NK-92 (cell line): ENCODE measurements around the gene UPF3A.
"Not testable (repeated sequence)": the region's sequence is repeated elsewhere in the genome, so short reads cannot be mapped to it uniquely, and the experiment has no call there.

Experiments
- DNase-seq: peaks from one replicate; lab custom pipeline; 2025; ENCODE audit not compliant: unreplicated experiment; lab: John Stamatoyannopoulos, UW

Gene UPF3A

DNA sequence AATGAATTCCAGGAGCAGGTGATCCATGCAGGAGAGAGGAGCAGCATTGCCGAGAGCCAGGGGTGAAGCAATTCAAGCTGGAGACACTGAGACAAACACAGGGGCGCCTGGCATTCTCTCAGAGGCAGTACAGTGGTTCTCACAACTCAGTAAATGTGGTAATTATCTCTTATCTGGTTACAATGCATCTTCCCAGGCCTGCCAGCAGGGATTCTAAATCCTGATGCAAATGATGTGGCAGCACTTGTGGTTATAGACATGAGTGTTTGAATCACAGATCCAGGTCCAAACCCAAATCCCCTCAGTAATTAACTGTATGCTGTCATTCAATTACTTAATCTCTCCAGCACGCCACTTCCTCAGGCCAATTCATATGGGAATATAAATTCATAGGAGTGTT lies 52.5 kb downstream of the UPF3A start:
- DNase-seq = not testable (repeated sequence)

DNA sequence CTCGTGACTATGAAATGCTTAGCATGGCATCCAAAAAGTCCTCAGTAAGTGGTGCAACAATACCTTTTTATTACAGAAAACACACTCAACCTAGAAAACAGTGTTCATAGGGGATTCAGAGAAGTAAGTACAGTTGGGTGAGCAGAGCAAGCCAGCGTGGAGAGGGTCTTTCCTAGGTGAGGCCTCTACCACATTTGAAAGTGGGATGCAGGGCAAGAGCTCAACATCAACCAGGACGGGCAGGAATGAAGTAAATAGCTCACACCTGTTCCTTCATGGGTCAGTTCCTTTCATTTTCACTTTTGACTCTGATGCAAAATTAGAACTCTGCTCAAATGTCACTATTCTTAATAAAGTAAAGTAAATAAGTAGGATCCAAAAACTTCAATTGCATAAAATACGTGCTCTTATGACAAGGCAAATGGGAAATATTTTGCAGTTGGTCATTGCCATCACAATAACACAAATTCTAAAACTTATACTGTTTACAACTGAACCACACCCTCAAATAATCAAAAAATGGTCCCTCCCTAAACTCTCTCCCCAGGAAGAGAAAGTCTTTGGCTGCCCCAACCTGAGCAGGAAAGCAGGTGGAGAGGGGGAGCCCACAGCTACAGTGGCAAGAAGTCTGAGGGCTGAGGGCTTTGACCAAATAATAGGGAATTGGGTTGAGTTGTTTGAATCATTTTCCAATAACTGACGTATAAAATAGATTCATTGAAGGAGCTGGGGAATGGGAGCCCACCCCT lies 53.1 kb downstream of the UPF3A start:
- DNase-seq = no peak

DNA sequence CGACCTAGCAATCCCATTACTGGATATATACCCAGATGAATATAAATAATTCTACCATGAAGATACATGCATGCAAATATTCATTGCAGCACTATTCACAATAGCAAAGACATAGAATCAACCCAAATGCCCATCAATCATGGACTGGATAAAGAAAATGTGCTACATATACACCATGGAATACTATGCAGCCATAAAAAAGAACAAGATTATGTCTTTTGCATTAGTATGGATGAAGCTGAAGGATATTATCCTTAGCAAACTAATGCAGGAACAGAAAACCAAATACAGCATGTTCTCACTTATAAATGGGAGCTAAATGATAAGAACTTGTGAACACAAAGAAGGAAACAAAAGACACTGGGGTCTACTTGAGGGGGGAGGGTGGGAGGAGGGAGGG lies 55.1 kb downstream of the UPF3A start:
- DNase-seq = not testable (repeated sequence)

DNA sequence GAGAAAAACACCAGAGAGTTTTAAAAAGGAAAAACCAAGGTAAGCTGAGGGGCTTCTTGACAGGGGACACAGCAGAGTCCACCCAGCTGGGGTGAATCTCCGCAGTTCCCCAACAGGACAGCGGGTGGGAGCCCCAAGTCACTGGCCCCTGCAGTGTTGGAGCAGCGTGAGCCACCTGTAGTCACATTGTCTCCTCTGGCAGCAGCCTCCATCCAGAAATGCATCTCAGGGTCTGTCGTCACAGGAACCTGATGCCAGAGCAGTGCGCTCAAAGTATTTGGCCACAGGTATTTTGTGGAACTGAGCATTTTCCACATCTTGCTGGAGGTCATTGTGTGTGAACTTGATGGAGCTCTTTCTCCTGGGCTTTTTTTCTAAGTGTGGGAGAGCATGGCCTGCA lies 57.6 kb downstream of the UPF3A start:
- no peak for DNase-seq

DNA sequence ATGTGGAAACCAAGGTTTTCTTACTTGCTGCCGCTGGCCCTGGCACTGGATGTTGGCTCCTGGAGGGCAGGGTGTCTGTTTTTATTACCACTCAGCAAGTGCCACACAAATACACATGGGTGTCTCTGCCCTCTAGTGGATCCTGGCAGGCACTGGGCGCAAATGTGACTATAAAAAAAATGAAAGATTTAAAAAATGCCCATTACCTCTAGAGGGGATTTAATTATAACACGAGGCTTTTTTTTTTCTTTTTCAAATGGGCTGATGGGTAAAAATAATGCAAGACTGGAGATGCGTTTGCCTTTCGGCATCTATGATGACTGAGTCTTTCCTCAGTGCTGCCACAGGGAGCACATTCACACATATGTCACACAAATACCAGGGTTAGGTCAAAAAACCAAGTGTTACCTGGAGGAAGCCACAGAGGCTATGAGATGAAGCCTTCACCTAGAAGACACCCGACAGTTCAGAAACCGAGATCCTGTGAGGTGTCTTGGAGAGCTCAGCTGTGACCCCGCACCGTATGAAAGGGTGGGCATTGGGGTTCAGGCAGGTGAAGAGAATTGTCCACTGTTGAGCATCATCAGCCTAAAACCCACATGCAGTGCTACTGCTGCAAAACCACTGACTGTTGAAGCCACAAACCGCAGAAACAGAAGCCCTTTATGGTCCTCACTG lies 58.6 kb downstream of the UPF3A start:
- no peak for DNase-seq

DNA sequence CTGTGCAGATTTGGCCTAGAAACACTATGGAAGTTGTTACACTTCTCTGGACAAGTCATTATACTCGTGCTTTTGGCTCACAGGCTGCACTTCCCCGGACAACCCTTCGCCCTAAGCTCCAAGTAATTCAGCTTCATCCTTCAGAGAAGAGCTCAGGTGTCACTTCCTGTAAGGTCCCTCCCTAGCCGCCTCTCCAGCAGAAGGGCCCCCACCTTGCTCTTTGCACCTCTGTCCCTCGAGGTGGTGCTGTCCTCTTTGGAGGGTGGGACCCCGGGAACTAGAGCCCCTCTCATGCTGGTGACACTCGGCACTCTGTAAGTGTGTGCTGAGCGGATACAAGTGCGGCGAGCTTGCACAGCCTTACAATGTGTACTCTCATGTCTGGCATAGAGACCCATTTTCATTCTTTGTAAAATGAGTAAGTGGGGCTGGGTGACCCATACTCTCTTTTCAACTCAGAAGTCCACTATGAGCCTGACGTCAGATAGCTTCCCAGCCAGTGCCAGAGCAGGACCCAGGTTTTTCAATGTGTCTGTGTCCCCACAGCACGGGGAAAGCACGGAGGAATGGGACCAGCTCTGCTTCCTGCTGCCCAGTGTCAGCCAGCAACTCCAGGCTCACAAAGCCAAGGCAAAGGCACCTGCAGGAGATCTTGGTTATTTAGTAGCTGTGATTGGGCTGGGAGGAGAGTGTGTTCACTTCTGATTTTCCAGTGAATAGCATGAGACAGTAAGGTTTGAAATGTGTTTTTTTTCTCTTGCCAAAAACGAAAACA lies 59.8 kb downstream of the UPF3A start:
- DNase-seq = no peak

DNA sequence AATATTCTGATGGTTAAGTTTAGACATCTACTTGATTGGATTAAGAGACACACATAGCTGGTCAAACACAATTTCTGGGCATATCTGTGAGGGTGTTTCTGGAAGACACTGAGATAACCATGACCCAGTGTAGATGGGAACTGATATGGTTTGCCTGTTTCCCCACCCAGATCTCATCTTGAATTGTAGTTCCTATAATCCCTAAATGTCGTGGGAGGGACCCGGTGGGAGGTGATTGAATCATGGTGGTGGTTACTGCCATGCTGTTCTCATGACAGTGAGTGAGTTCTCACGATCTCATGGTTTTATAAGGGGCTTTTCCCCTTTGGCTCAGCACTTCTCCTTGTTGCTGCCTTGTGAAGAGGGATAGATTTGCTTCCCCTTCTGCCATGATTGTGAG lies 65.9 kb downstream of the UPF3A start:
- DNase-seq = not testable (repeated sequence)

DNA sequence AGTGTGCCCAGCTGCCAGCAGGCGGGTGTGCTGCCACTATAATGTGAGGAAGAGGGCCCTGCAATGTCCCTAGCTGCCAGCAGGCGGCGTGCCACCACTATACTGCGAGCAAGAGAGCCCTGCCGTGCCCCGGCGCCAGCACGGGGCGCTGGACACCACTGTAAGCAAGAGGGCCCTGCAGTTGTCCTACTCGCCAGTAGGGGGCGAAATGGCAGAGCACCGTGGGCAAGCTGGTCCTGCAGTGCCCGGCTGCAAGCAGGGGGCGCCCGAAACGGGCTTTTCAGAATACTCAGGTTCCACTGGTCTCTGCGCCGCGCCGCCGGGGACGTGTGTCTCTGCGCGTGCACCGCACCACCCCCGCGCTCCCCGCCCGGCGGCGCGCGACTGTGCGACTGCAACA lies 71.4 kb downstream of the UPF3A start:
- DNase-seq = not testable (repeated sequence)

DNA sequence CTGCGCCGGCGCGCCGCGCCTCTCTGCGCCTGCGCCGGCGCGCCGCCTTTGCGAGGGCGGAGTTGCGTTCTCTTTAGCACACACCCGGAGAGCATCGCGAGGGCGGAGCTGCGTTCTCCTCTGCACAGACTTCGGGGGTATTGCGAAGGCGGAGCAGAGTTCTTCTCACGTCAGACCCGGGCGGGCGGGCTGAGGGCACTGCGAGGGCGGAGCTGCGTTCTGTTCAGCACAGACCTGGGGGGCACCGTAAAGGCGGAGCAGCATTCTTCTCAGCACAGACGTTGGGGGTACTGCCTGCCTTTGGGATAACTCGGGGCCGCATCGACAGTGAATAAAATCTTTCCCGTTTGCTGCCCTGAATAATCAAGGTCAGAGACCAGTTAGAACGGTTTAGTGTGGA lies 72.0 kb downstream of the UPF3A start:
- DNase-seq = not testable (repeated sequence)
